ENCODE measurements around the gene ADGRV1.
A peak's percentile ranks its signal among the peaks of the same experiment; 100 is the strongest.

The ADGRV1 gene

GRCh38 chr5:90877049-90877448, 318.5 kb downstream of the ADGRV1 start:
- DNase-seq, result no peak

GRCh38 chr5:90878081-90878480, 319.5 kb downstream of the ADGRV1 start:
- no peak for DNase-seq

- DNase-seq, result peak; percentile 21
Measured at GRCh38 chr5:90878549-90879196, 320.1 kb downstream of the ADGRV1 start.

GRCh38 chr5:90881626-90882150, 323.1 kb downstream of the ADGRV1 start:
- no peak for DNase-seq

- DNase-seq, result no peak
Measured at GRCh38 chr5:90882448-90882847, 323.9 kb downstream of the ADGRV1 start.

GRCh38 chr5:90885180-90885868, 326.7 kb downstream of the ADGRV1 start:
- DNase-seq, result no peak

GRCh38 chr5:90886381-90886780, 327.8 kb downstream of the ADGRV1 start:
- DNase-seq, result no peak

- DNase-seq, result peak; percentile 60
Measured at GRCh38 chr5:90888511-90889324, 330.1 kb downstream of the ADGRV1 start.

GRCh38 chr5:90889325-90889600, 330.7 kb downstream of the ADGRV1 start:
- no peak for DNase-seq

- no peak for DNase-seq
Measured at GRCh38 chr5:90890180-90890579, 331.6 kb downstream of the ADGRV1 start.

GRCh38 chr5:90894866-90895420, 336.3 kb downstream of the ADGRV1 start:
- DNase-seq, result no peak

- DNase-seq, result no peak
Measured at GRCh38 chr5:90897618-90898017, 339.0 kb downstream of the ADGRV1 start.

- DNase-seq, result peak; percentile 30
Measured at GRCh38 chr5:90898326-90899013, 339.9 kb downstream of the ADGRV1 start.

GRCh38 chr5:90899014-90899604, 340.5 kb downstream of the ADGRV1 start:
- DNase-seq, result no peak

GRCh38 chr5:90901261-90901660, 342.7 kb downstream of the ADGRV1 start:
- DNase-seq, result no peak

GRCh38 chr5:90902170-90902569, 343.6 kb downstream of the ADGRV1 start:
- no peak for DNase-seq

GRCh38 chr5:90902651-90903386, 344.2 kb downstream of the ADGRV1 start:
- DNase-seq, result no peak

- no peak for DNase-seq
Measured at GRCh38 chr5:90909101-90909503, 350.5 kb downstream of the ADGRV1 start.

- no peak for DNase-seq
Measured at GRCh38 chr5:90909940-90910339, 351.3 kb downstream of the ADGRV1 start.

GRCh38 chr5:90911169-90911568, 352.6 kb downstream of the ADGRV1 start:
- no peak for DNase-seq

GRCh38 chr5:90912476-90912875, 353.9 kb downstream of the ADGRV1 start:
- no peak for DNase-seq

- DNase-seq, result no peak
Measured at GRCh38 chr5:90915393-90915792, 356.8 kb downstream of the ADGRV1 start.

Data from fibroblast of upper back skin (primary cell).